Tibial nerve (tissue), 4 donors: ENCODE measurements around the gene MBD3.

ENCODE experiments used
- EP300 ChIP-seq, 2 donors: sonication (generic); formaldehyde crosslinking; IDR thresholded peaks; one replicate each; pipeline ENCODE4 v1.6.1; 2017; ENCODE audit warnings: antibody characterized with exemption in 2 of 2, mild to moderate bottlenecking in 1 of 2
- POLR2A ChIP-seq, 2 donors: fragments of 450-650 bp; IDR thresholded peaks; one replicate each; pipeline ENCODE4 v1.6.1; 2017; ENCODE audit warnings: antibody characterized with exemption in 2 of 2, mild to moderate bottlenecking in 2 of 2, moderate library complexity in 2 of 2
- TF ChIP-seq, protein P1 (sequence below), 5 experiments: fragments of 200-600 bp in 3 of 5; fragments of 450-650 bp in 2 of 5; sonication (generic) in 3 of 5; IDR thresholded peaks; one replicate each; pipeline ENCODE4 v1.5.1; 2016 to 2019; ENCODE audit warnings: antibody characterized with exemption in 5 of 5, mild to moderate bottlenecking in 3 of 5, moderate library complexity in 2 of 5

DNA sequence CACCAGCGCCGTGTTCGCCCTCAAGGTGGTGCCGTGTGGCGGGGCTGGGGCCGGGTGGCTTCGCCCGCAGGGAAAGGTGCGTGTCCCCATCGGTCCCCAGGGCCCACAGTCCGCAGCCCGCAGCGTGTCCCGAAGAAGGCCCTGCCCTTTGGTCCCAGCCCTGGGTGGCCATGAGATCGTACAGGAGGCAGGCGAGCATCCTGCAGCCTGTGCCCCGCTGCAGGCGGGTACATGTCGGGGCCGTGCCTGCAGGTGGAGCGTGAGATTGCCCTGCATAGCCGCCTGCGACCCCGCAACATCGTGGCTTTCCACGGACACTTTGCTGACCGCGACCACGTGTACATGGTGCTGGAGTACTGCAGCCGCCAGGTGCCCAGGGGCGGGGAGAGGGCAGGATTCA lies 67.3 kb downstream of the MBD3 start:
- TF ChIP-seq, protein P1, sequence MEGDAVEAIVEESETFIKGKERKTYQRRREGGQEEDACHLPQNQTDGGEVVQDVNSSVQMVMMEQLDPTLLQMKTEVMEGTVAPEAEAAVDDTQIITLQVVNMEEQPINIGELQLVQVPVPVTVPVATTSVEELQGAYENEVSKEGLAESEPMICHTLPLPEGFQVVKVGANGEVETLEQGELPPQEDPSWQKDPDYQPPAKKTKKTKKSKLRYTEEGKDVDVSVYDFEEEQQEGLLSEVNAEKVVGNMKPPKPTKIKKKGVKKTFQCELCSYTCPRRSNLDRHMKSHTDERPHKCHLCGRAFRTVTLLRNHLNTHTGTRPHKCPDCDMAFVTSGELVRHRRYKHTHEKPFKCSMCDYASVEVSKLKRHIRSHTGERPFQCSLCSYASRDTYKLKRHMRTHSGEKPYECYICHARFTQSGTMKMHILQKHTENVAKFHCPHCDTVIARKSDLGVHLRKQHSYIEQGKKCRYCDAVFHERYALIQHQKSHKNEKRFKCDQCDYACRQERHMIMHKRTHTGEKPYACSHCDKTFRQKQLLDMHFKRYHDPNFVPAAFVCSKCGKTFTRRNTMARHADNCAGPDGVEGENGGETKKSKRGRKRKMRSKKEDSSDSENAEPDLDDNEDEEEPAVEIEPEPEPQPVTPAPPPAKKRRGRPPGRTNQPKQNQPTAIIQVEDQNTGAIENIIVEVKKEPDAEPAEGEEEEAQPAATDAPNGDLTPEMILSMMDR (IDR thresholded peaks at IDR 0.05), result no peak
- TF ChIP-seq POLR2A (IDR thresholded peaks at IDR 0.05) (no peak), EP300 (IDR thresholded peaks at IDR 0.05) (no peak)
